H9 (cell line): Measurements from ENCODE around the gene QDPR. TPM values are rescaled to one million over a fixed set of nuclear protein-coding genes. Genes with fewer than 3 reads are reported as not detected.

Experiments used
- DNase-seq: peaks from one replicate; pipeline ENCODE4 v3.0.0-alpha.2; 2017
- H2AFZ ChIP-seq: one replicate; pipeline ENCODE4 v1.6.1; 2013; ENCODE audit warnings: mild to moderate bottlenecking, low read length, control low read depth, moderate library complexity
- H2AK5ac ChIP-seq: 2 replicates; pipeline ENCODE4 v1.6.1; 2013; ENCODE audit warnings: low read length, control low read depth, mixed read lengths; ENCODE audit not compliant: insufficient read length
- H2BK120ac ChIP-seq: one replicate; pipeline ENCODE4 v1.6.1; 2013; ENCODE audit warnings: low read depth, mild to moderate bottlenecking, low read length, control low read depth, inconsistent platforms; ENCODE audit not compliant: poor library complexity, severe bottlenecking
- H2BK12ac ChIP-seq: 2 replicates; pipeline ENCODE4 v1.6.1; 2013; ENCODE audit warnings: low read length, control low read depth, mixed read lengths, low read depth; ENCODE audit not compliant: insufficient read length
- H2BK15ac ChIP-seq: 2 replicates; pipeline ENCODE4 v1.6.1; 2013; ENCODE audit warnings: low read depth, low read length, control low read depth
- H2BK20ac ChIP-seq: one replicate; pipeline ENCODE4 v1.6.1; 2013; ENCODE audit warnings: low read depth, mild to moderate bottlenecking, low read length, control low read depth, inconsistent platforms; ENCODE audit not compliant: poor library complexity, severe bottlenecking
- H2BK5ac ChIP-seq: 2 replicates; pipeline ENCODE4 v1.6.1; 2013; ENCODE audit warnings: low read length, control low read depth, mixed read lengths; ENCODE audit not compliant: insufficient read length
- H3K14ac ChIP-seq: 2 replicates; pipeline ENCODE4 v1.6.1; 2013; ENCODE audit warnings: low read length, control low read depth; ENCODE audit not compliant: insufficient read depth
- H3K18ac ChIP-seq: 2 replicates; pipeline ENCODE4 v1.6.1; 2013; ENCODE audit warnings: low read depth, mild to moderate bottlenecking, mixed read lengths, low read length, control low read depth; ENCODE audit not compliant: insufficient read length
- H3K23ac ChIP-seq: 2 replicates; pipeline ENCODE4 v1.6.1; 2013; ENCODE audit warnings: low read length, control low read depth, mixed read lengths, low read depth; ENCODE audit not compliant: insufficient read length
- H3K23me2 ChIP-seq: 2 replicates; pipeline ENCODE4 v1.6.1; 2013; ENCODE audit warnings: low read depth, mild to moderate bottlenecking, mixed read lengths, low read length, control low read depth; ENCODE audit not compliant: insufficient read length, poor library complexity, severe bottlenecking
- H3K27ac ChIP-seq: 2 replicates; pipeline ENCODE4 v1.5.1; 2013; ENCODE audit warnings: low read length, control low read depth, mixed read lengths, low read depth; ENCODE audit not compliant: insufficient read length
- H3K27me3 ChIP-seq: 2 replicates; pipeline ENCODE4 v1.6.1; 2013; ENCODE audit warnings: low read length, control low read depth, inconsistent platforms; ENCODE audit not compliant: insufficient read depth
- H3K4ac ChIP-seq: 2 replicates; pipeline ENCODE4 v1.6.1; 2013; ENCODE audit warnings: low read depth, mild to moderate bottlenecking, control low read depth, inconsistent platforms, low read length, moderate library complexity
- H3K4me1 ChIP-seq: 2 replicates; pipeline ENCODE4 v1.6.1; 2013; ENCODE audit warnings: low read length, control low read depth, inconsistent platforms; ENCODE audit not compliant: insufficient read depth
- H3K4me2 ChIP-seq: 2 replicates; pipeline ENCODE4 v1.6.1; 2013; ENCODE audit warnings: low read length, control low read depth, mixed read lengths; ENCODE audit not compliant: insufficient read length, insufficient read depth
- H3K56ac ChIP-seq: 2 replicates; pipeline ENCODE4 v1.6.1; 2013; ENCODE audit warnings: low read depth, mild to moderate bottlenecking, mixed read lengths, low read length, control low read depth; ENCODE audit not compliant: insufficient read length
- H3K79me1 ChIP-seq: 2 replicates; pipeline ENCODE4 v1.6.1; 2013; ENCODE audit warnings: low read depth, mild to moderate bottlenecking, moderate library complexity, low read length, control low read depth, inconsistent platforms; ENCODE audit not compliant: insufficient read depth, poor library complexity, severe bottlenecking
- H3K79me2 ChIP-seq: 2 replicates; pipeline ENCODE4 v1.6.1; 2013; ENCODE audit warnings: low read length, control low read depth, inconsistent platforms; ENCODE audit not compliant: insufficient read depth
- H3K9ac ChIP-seq: 2 replicates; pipeline ENCODE4 v1.6.1; 2013; ENCODE audit warnings: low read length, control low read depth, mixed read lengths; ENCODE audit not compliant: insufficient read length; ENCODE audit errors: extremely low read depth
- H3K9me3 ChIP-seq: one replicate; pipeline ENCODE4 v1.6.1; 2013; ENCODE audit warnings: low read depth, low read length, inconsistent platforms; ENCODE audit not compliant: control insufficient read depth
- H3T11ph ChIP-seq: one replicate; pipeline ENCODE4 v1.6.1; 2013; ENCODE audit warnings: mild to moderate bottlenecking, low read length, control low read depth, inconsistent platforms
- H4K20me1 ChIP-seq: one replicate; pipeline ENCODE4 v1.6.1; 2013; ENCODE audit not compliant: control insufficient read depth, insufficient read length, insufficient read depth
- H4K5ac ChIP-seq: 2 replicates; pipeline ENCODE4 v1.6.1; 2013; ENCODE audit warnings: low read depth, mild to moderate bottlenecking, mixed read lengths, low read length, control low read depth; ENCODE audit not compliant: insufficient read length
- H4K8ac ChIP-seq: replicated peaks from 2 replicates; pipeline ENCODE4 v1.6.1; 2013; ENCODE audit warnings: low read length, control low read depth, mixed read lengths, low read depth; ENCODE audit not compliant: insufficient read length
- H4K91ac ChIP-seq: 2 replicates; pipeline ENCODE4 v1.6.1; 2013; ENCODE audit warnings: low read depth, mild to moderate bottlenecking, moderate library complexity, mixed read lengths, low read length, control low read depth; ENCODE audit not compliant: insufficient read length
- H3K27ac Mint-ChIP-seq, 3 experiments: 2 replicates in 2 of 3; 3 replicates in 1 of 3; pipeline ENCODE4 v1.8.0; 2020 to 2021; ENCODE audit warnings: mixed read lengths in 3 of 3, mild to moderate bottlenecking in 1 of 3, moderate library complexity in 1 of 3
- H3K27me3 Mint-ChIP-seq: 2 replicates; pipeline ENCODE4 v1.8.0; 2021; ENCODE audit warnings: low read depth, mild to moderate bottlenecking, moderate library complexity, mixed read lengths
- H3K36me3 Mint-ChIP-seq, 3 experiments: 2 replicates in 2 of 3; 3 replicates in 1 of 3; pipeline ENCODE4 v1.8.0; 2020 to 2021; ENCODE audit warnings: low read depth in 3 of 3, mixed read lengths in 3 of 3; ENCODE audit not compliant: insufficient read depth in 1 of 3
- H3K4me1 Mint-ChIP-seq, 2 experiments: 2 replicates each; pipeline ENCODE4 v1.8.0; 2020; ENCODE audit warnings: mixed read lengths in 2 of 2
- H3K4me3 Mint-ChIP-seq, 2 experiments: 2 replicates in 1 of 2; 3 replicates in 1 of 2; pipeline ENCODE4 v1.8.0; 2020 to 2021; ENCODE audit warnings: mild to moderate bottlenecking in 2 of 2, mixed read lengths in 2 of 2, moderate library complexity in 1 of 2
- H3K9me3 Mint-ChIP-seq, 2 experiments: 2 replicates in 1 of 2; 3 replicates in 1 of 2; pipeline ENCODE4 v1.8.0; 2020; ENCODE audit warnings: mild to moderate bottlenecking in 2 of 2, mixed read lengths in 2 of 2, moderate library complexity in 1 of 2
- CTCF ChIP-seq: fragments of 200-600 bp; sonication (generic); conservative IDR thresholded peaks from 3 replicates; pipeline ENCODE4 v1.8.0; 2021; ENCODE audit warnings: antibody characterized with exemption, mild to moderate bottlenecking
- WGBS: extraction: QIAGEN DNeasy Blood & Tissue Kit; methylation state at CpG from one replicate; pipeline ENCODE4 v1.1.7; 2013; ENCODE audit warnings: missing lambda C conversion rate, low lambda C conversion rate, mixed read lengths; ENCODE audit not compliant: insufficient read length; ENCODE audit errors: extremely low coverage; 5-methylcytosine and 5-hydroxymethylcytosine counted together
- total RNA-seq: library from RNA; stranded (reverse); gene quantifications from 2 replicates; pipeline ENCODE4 v1.2.1, GENCODE V29; 2021

The QDPR gene
- total RNA-seq, 1 experiment from 2014 or later, result 23.5 TPM

DNA sequence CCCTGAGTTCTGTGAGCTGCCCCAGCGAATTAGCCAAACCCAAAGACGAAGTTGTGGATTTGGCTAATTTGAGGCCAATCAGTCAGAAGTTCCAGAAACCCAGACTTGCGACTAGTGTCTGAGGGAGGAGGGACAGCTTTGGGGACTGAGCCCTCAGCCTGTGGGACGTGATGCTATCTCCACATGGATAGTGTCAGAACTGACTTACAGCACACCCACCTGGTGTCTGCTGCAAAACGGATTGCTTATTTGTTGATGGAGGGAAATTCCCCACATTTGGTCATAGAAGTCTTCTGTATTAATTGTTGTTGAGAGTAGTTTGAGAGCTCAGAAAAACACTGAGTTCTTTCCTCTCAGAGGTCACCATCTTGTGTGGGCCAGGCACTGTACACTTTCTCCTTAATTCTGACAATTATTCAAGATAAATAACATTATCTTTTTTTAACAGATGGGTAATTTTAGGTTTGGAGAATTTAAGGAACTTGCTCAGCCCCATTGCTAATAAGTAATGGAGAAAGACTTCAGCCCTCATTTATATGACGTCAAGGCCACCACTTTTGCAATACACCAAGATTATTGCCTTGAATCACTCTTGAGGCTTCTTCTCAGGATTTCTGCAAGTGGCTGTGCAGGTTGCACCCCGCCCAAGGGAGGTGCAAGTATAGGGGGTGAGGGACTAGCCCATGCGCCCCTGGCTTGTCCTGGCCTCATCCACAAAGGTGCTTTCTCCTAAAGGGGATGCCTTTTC is 19.8 kb upstream of the QDPR start:
- H3K36me3 Mint-ChIP-seq, result no peaks in the 10 kb centered on the region
- Histone ChIP-seq H2AFZ (no peak overlapping the region), H3K4ac (no peak overlapping the region), H4K5ac (no peak overlapping the region), H3K27ac (no peak overlapping the region), H2BK120ac (no peak overlapping the region), H3K79me1 (no peaks in the 10 kb centered on the region), H3K56ac (no peak overlapping the region), H3K9me3 (no peaks in the 10 kb centered on the region), H3T11ph (no peak overlapping the region), H4K8ac (no peak overlapping the region), H3K79me2 (no peaks in the 10 kb centered on the region), H3K4me1 (no peaks in the 10 kb centered on the region; the same call in 1 of the 2 replicates), H2BK5ac (no peak overlapping the region), H2BK20ac (no peak overlapping the region), H3K9ac (no peak overlapping the region), H3K18ac (no peak overlapping the region), H3K4me2 (no peak overlapping the region), H4K91ac (no peak overlapping the region), H4K20me1 (no peaks in the 10 kb centered on the region), H2BK12ac (no peak overlapping the region), H2AK5ac (no peak overlapping the region), H3K14ac (no peak overlapping the region), H2BK15ac (no peak overlapping the region), H3K27me3 (no peaks in the 10 kb centered on the region), H3K23ac (no peak overlapping the region), H3K23me2 (no peaks in the 10 kb centered on the region)
- WGBS, result no CpG with 5 or more reads among the region's 8 CpGs
- H3K4me3 Mint-ChIP-seq, result no peak overlapping the region
- H3K27me3 Mint-ChIP-seq, result peaks cover 10% of the 10 kb centered on the region
- no peak for TF ChIP-seq CTCF
- no peak overlapping the region for H3K27ac Mint-ChIP-seq
- H3K4me1 Mint-ChIP-seq, result no peaks in the 10 kb centered on the region
- no peak for DNase-seq
- H3K9me3 Mint-ChIP-seq, result no peaks in the 10 kb centered on the region
